NCI-H524 (cell line): ENCODE data around the gene TECTA.
"Not testable (repeated sequence)": the region's sequence is repeated elsewhere in the genome, so short reads cannot be mapped to it uniquely, and the experiment has no call there.

Experiments
- DNase-seq, 2 experiments: peaks; one replicate each; lab custom pipeline; 2025; lab: John Stamatoyannopoulos, UW

TECTA gene

DNA sequence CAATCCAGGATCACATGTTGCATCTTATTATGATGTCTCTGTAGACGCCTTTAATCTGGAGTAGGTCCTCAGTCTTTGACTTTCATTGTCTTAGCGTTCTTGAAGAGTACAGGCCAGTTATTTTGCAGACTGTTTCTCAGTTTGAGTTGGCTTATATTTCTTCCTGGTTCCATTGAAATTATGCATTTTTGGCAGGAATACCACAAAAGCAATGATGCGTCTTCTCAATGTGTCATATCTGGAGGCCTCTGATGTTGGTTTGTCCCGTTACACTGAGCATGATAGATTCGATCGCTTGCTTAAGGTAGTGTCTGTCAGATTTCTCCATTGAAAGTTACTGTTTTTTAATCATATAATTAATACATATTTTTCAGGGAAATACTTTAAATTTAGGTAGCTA is 30.6 kb downstream of the TECTA start:
- DNase-seq = no peak

DNA sequence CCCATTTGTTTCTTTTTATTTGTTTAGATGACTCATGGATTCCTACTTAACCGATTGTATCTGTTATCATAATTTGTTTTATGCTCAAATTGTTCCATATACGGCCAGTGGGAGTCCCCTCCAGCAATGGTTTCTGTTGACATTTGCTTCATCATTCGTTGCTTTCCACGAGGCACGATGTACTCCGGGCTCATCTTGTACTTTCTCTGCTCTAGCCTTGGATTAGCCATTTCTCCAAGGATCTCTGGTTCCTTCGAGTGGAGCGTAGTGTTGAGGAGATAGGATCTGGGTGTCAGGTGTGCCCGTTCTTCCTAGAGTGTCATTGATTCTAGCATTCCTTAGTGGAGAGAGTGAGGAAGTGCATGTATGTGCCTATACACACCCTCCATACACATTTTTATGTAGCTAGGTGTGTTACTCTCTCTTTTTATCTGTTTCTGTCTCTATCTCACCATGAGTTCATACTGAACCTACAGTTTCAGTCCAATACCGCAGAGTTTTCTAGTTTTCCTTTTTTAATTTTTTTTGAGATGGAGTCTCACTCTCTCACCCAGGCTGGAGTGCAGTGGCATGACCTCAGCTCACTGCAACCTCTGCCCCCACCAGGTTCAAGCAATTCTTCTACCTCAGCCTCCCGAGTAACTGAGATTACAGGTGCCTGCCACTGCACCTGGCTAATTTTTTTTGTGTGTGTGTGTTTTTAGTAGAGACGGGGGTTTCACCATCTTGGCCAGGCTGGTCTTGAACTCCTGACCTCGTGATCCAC is 31.4 kb downstream of the TECTA start:
- no peak for DNase-seq

GRCh38 chr11:121134741-121135312 is 33.8 kb downstream of the TECTA start:
- DNase-seq = peak; percentile 35 to 62

DNA sequence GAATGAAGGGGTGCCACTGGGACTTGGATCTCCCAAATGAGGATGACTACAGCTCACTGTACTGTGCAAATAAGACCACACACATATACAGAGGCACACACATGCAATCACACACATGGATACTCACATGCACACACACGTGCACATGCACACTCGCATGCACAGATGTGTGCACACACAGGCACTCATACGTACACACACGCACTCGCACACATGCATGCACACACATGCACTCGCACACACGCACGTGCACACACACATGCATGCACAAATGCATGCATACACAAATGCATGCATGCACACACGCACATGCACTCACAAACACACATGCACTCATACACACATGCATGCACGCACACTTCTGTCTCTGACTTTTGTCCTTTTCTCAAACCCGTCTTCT is 36.0 kb downstream of the TECTA start:
- DNase-seq = no peak

- DNase-seq = no peak
Measured at GRCh38 chr11:121138259-121138658, 37.2 kb downstream of the TECTA start.

DNA sequence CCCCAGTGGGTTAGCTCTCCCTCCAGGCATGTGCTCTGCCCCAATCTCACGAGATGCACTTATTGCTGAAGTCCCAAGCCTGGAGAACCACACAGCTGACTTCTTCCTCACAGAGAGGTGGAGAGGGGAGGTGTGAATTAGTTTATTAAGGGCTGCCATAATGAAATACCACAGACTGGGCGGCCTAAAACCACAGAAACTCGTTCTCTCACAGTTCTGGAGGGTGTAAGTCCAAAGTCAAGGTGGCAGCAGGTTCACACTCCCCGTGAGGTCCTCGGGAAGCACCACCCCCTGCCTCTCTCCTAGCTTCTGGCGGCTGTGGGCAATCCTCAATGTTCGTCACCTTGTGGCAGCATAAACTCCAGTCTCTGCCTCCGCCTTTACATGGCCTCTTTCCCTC is 39.3 kb downstream of the TECTA start:
- DNase-seq = no peak

DNA sequence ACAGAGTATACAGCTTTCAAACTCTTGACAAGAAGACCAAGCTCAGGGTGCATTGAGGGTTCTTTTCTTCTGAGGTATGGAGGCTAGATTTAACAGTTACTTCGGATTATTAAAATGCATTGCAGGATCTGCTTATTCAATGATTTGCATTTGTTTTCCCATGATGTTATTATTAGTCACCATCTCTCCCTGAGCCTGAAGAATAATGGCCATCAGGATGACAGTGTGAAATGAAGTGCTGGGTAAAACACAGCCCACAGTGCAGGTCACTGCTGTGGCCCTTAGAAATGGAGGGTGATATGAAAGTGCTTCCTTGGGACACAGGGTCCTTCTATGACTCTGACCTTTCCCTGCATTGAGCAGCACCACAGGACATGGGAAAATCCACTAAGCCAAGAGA is 40.0 kb downstream of the TECTA start:
- no peak for DNase-seq

DNA sequence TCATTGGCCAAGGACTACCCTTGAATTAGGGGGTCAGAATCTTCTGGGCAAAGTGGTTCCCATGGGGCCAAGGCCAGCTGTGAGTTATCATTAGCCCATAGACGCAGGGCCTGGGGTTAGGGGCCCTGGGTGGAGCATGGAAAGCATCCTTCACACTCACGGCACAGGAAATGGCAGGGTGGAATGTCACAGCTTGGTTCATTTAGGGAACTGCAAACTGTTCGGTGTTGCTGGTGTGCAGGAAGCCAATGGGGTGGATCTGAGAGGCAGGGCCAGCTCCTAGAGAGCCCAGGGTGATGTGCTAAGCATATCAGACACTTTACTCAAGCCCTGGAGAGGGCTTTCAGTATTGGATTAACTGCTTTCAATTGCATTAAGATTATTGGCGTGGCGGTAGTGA is 42.9 kb downstream of the TECTA start:
- DNase-seq = no peak

GRCh38 chr11:121144723-121145122 is 43.7 kb downstream of the TECTA start:
- DNase-seq = no peak

GRCh38 chr11:121145826-121146225 is 44.8 kb downstream of the TECTA start:
- no peak for DNase-seq

DNA sequence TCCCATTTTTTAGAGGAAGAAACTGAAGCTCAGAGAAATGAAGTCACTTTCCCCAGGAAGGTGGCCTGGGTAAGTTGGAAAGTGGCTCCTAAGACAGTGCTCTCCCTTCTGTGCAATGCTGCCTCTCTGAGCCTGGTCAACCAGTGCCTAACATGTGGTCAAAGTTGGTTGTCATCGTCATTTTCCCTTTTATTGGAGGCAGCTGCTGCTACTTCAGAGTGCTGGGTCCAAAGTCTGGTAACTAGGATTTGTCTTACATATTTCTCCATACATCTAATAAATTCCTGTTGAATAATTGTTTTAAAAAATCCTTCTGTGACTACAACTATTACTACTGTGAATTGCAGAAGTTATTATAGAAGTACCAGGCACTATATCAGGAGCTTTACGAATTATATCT is 48.1 kb downstream of the TECTA start:
- DNase-seq = no peak

- no peak for DNase-seq
Measured at GRCh38 chr11:121151207-121151688, 50.2 kb downstream of the TECTA start.

- DNase-seq = peak; percentile 47 to 82
Measured at GRCh38 chr11:121152764-121153163, 51.7 kb downstream of the TECTA start.

DNA sequence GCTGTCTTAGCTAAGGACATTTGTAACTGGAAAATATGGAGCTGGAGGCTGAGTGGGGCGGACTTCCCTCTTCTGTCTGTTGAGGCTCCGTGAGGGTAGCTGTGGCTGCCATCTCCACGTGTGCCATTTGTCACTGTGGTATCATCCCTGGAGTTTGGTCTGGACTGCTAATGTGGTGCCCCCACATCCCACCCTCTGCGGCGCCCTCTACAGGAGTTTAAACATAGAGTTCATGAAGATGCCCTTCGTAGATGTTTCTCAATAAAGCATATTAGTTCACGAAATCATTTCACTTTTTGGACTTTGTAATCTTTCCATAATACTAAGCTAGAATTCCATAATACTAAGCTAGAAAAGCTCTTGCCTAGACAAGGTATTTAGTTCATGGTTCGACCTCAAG is 52.4 kb downstream of the TECTA start:
- DNase-seq = peak in 1 of 2 experiments; percentile 17

DNA sequence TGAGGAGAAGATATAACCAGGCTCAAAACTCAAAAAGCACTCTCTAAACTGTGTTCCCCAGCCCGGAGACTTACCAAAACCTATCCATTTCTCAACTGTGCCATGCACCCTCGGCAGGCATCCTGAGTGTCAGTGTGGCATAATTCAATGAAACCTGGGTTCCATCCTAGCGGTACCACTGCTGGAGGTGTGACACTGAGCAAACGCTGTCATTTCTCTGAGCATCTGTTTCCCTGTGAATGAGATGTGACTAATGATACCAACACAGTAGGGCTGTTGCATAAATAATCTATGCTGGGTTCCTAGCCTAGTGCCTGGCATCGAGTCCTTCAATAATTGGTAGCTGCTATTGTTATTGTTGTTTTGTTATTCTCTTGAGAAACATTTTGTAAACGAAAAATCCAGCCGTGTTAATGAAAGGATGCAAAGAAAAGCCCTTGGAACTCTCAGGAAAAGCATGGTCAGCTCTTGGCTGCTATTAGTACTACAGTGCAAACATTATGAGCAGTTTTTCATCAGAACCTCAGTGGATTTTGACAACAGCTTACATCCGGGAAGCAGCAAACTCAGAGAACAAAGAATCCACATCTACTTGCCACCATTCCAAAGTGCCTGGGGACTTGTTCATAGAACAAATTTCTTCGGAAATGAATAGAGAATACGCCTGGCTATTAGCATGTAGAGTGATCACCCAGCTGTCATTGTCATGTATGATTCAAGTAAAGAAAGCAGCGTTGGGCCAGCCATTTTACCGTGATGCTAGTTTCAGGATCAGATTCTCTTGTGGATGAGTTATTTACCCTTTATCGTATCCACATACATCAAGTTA is 53.7 kb downstream of the TECTA start:
- DNase-seq = no peak

DNA sequence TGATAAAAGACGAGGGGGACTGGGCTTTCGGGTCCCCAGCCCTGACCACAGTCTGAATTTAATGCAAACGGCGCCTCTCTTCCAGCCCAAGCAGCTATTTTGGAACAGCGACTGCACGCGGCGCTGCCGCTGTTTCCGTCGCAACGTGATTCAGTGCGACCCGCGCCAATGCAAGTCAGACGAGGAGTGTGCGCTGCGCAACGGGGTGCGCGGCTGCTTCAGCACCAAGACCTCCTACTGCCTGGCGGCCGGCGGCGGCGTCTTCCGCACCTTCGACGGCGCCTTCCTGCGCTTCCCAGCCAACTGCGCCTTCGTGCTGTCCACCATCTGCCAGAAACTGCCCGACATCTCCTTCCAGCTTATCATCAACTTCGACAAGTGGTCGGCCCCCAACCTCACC is 56.7 kb downstream of the TECTA start:
- no peak for DNase-seq

DNA sequence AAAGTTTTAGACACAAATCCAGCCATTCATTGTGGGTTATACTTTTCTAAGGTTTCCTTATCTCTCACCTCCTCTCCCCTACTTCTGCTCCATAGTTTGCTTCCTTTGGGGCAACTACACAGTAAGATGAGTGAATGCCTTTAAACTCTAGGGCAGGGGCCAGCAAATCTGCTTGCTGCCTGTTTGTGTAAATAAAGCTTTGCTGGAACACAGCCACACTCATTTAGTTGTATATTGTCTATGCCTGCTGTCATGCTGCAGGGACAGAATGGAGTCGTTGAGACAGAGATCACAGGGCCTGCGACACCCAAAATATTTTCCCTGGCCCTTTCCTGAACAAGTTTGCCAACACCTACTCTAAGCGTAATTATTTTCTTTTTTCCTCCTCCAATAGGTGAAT is 58.7 kb downstream of the TECTA start:
- DNase-seq = no peak

GRCh38 chr11:121161349-121161917 is 60.4 kb downstream of the TECTA start:
- no peak for DNase-seq

- no peak for DNase-seq
Measured at GRCh38 chr11:121163658-121164308, 62.7 kb downstream of the TECTA start.

DNA sequence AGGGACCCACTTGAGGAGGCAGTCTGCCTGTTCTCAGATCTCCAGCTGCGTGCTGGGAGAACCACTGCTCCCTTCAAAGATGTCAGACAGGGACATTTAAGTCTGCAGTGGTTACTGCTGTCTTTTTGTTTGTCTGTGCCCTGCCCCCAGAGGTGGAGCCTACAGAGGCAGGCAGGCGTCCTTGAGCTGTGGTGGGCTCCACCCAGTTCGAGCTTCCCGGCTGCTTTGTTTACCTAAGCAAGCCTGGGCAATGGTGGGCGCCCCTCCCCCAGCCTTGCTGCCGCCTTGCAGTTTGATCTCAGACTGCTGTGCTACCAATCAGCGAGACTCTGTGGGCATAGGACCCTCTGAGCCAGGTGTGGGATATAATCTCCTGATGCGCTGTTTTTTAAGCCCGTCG is 76.6 kb downstream of the TECTA start:
- DNase-seq = not testable (repeated sequence)

DNA sequence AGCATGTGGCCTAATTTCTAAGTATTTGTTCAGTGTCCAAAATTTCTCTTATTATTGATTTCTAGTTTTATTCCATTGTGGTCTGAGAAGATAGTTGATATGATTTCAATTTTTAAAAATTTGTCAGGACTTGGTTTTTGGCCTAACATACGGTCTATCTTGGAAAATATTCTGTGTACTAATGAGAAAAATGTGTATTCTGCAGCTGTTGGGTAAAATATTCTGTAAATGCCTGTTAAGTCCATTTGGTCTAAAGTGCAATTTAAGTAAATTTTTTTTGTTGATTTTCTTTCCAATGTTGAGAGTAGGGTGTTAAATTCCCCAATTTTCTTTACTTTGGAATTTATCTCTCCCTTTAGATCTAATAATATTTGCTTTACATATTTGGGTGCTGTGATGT is 78.3 kb downstream of the TECTA start:
- DNase-seq = no peak

DNA sequence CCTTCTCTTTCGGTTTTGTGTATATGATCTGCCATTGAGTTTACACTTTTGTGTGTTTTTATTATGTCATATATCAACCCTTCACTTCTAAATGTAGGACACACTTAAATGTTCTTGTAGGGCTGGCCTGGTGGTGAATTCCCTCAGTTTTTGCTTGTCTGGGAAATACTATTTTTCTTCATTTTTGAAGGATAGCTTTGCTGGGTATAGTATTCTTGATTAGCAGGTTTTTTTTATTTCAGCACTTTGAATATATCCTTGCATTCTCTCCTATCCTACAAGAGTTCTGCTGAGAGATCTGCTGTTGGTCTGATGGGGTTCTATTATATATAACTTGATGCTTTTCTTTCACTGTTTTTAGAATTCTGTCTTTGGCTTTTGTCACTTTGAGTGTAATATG is 79.1 kb downstream of the TECTA start:
- DNase-seq = no peak
